HepG2 (cell line): Measurements from ENCODE around the gene PPP1CA. TPM values are rescaled to one million over a fixed set of nuclear protein-coding genes. Genes with fewer than 3 reads are reported as not detected.
A peak's percentile ranks its signal among the peaks of the same experiment; 100 is the strongest.

Experiments
- GATA4 ChIP-seq: sonication (generic); IDR thresholded peaks from 2 replicates; pipeline ENCODE4 v1.6.1; 2016; ENCODE audit warnings: antibody characterized with exemption, low read depth, borderline replicate concordance
- HOXD1 ChIP-seq: sonication (generic); formaldehyde crosslinking; IDR thresholded peaks from 2 replicates; pipeline ENCODE4 v1.5.0; 2020; ENCODE audit warnings: missing genetic modification reagents
- KAT7 ChIP-seq: IDR thresholded peaks from 2 replicates; pipeline ENCODE4 v1.6.1; 2018; ENCODE audit warnings: borderline replicate concordance, missing compliant biosample characterization
- KLF9 ChIP-seq: IDR thresholded peaks from 2 replicates; pipeline ENCODE4 v1.6.1; 2016; ENCODE audit warnings: low read depth
- RFX3 ChIP-seq: IDR thresholded peaks from 2 replicates; pipeline ENCODE4 v1.6.1; 2016; ENCODE audit warnings: missing biosample characterization, missing genetic modification reagents
- SAP130 ChIP-seq: IDR thresholded peaks from 2 replicates; pipeline ENCODE4 v1.6.1; 2016; ENCODE audit warnings: low read depth
- SNAI1 ChIP-seq: sonication (generic); formaldehyde crosslinking; IDR thresholded peaks from 2 replicates; pipeline ENCODE4 v1.5.0; 2020; ENCODE audit warnings: mild to moderate bottlenecking, missing genetic modification reagents, borderline replicate concordance
- SRSF4 ChIP-seq: fragments of 200-400 bp; formaldehyde crosslinking; IDR thresholded peaks from one replicate; pipeline ENCODE4 v1.6.1; 2018; ENCODE audit warnings: mild to moderate bottlenecking, low read depth, low read length, moderate library complexity; ENCODE audit not compliant: poor library complexity, severe bottlenecking
- U2AF1 ChIP-seq: fragments of 200-400 bp; formaldehyde crosslinking; optimal IDR thresholded peaks from 2 replicates; pipeline ENCODE3; 2017; ENCODE audit warnings: mild to moderate bottlenecking, low read depth, low read length
- ZNF143 ChIP-seq: sonication (generic); formaldehyde crosslinking; IDR thresholded peaks from 2 replicates; pipeline ENCODE4 v1.4.0; 2020; ENCODE audit warnings: missing genetic modification reagents
- ZNF260 ChIP-seq: sonication (generic); formaldehyde crosslinking; IDR thresholded peaks from 2 replicates; pipeline ENCODE4 v1.4.0; 2020; ENCODE audit warnings: missing genetic modification reagents, low read depth, mild to moderate bottlenecking, borderline replicate concordance
- ZNF646 ChIP-seq: sonication (generic); formaldehyde crosslinking; IDR thresholded peaks from 2 replicates; pipeline ENCODE4 v1.9.0; 2021; ENCODE audit warnings: mild to moderate bottlenecking, missing genetic modification reagents
- ZNF704 ChIP-seq: sonication (generic); formaldehyde crosslinking; IDR thresholded peaks from 2 replicates; pipeline ENCODE4 v1.8.1; 2023; ENCODE audit warnings: mild to moderate bottlenecking, inconsistent platforms, moderate library complexity, missing genetic modification reagents, borderline replicate concordance
- ZNF780A ChIP-seq: sonication (generic); formaldehyde crosslinking; IDR thresholded peaks from 2 replicates; pipeline ENCODE4 v1.8.0; 2022; ENCODE audit warnings: mild to moderate bottlenecking, missing genetic modification reagents, moderate library complexity
- ZNF878 ChIP-seq: sonication (generic); formaldehyde crosslinking; IDR thresholded peaks from 2 replicates; pipeline ENCODE4 v1.8.1; 2023; ENCODE audit warnings: mild to moderate bottlenecking, missing genetic modification reagents, moderate library complexity
- ZSCAN20 ChIP-seq: sonication (generic); formaldehyde crosslinking; IDR thresholded peaks from 2 replicates; pipeline ENCODE4 v1.4.0; 2020; ENCODE audit warnings: missing genetic modification reagents, mild to moderate bottlenecking, borderline replicate concordance
- polyA plus RNA-seq, 8 experiments: library from polyadenylated mRNA; depleted of rRNA in 3 of 8; stranded (reverse) in 7 of 8; unstranded in 1 of 8; fragments of >200 nt; fragmentation: Illumina TruSeq in 4 of 8; extraction: Trizol in 4 of 8; gene quantifications; 2 replicates each; pipeline versions ENCODE4 v1.2.1 to v1.2.3, GENCODE V29; 2011 to 2016; ENCODE audit warnings: low read depth in 4 of 8, missing spikeins in 1 of 8, mixed read lengths in 1 of 8; ENCODE audit not compliant: insufficient read depth in 1 of 8
- total RNA-seq, 5 experiments: library from RNA; depleted of rRNA; stranded (reverse); fragments of >200 nt; fragmentation: Illumina TruSeq; extraction: Trizol; gene quantifications; 2 replicates each; pipeline ENCODE4 v1.2.3, GENCODE V29; 2016; ENCODE audit warnings: low read depth in 1 of 5
- TF ChIP-seq, protein P1 (sequence below): sonication (generic); formaldehyde crosslinking; conservative IDR thresholded peaks from 2 replicates; pipeline ENCODE4 v1.8.0; 2022; ENCODE audit warnings: mild to moderate bottlenecking, moderate library complexity, missing genetic modification reagents
- TF ChIP-seq, protein P2 (sequence below): IDR thresholded peaks from 2 replicates; pipeline ENCODE4 v1.6.1; 2016; ENCODE audit warnings: low read depth, borderline replicate concordance
- TF ChIP-seq, protein P3 (sequence below): sonication (generic); formaldehyde crosslinking; IDR thresholded peaks from 2 replicates; pipeline ENCODE4 v1.8.0; 2023; ENCODE audit warnings: mild to moderate bottlenecking, missing genetic modification reagents

The PPP1CA gene
- total and polyA plus RNA-seq, 2 of the 13 experiments (the other 11 are each of a cell fraction or from before 2014, with no cell fraction given) = 149 to 170 TPM

- TF ChIP-seq ZNF260 (no peak), KLF9 (CRISPR knock-in tag) (no peak), ZNF704 (CRISPR knock-in tag) (no peak; the same call in 1 of the 2 replicates), ZNF878 (CRISPR knock-in tag) (no peak), SNAI1 (CRISPR knock-in tag) (no peak), U2AF1 (no peak), ZNF143 (CRISPR knock-in tag) (peak; percentile 49; the same call in 1 of the 2 replicates), ZSCAN20 (CRISPR knock-in tag) (no peak), SRSF4 (no peak), ZNF780A (CRISPR knock-in tag) (no peak), RFX3 (CRISPR knock-in tag) (no peak), SAP130 (peak; percentile 79), KAT7 (CRISPR knock-in tag) (no peak), ZNF646 (no peak), HOXD1 (CRISPR knock-in tag) (peak; percentile 64), GATA4 (0 out of 2 replicates have a peak, but pooled peaks have one; percentile 27)
- TF ChIP-seq, protein P1, sequence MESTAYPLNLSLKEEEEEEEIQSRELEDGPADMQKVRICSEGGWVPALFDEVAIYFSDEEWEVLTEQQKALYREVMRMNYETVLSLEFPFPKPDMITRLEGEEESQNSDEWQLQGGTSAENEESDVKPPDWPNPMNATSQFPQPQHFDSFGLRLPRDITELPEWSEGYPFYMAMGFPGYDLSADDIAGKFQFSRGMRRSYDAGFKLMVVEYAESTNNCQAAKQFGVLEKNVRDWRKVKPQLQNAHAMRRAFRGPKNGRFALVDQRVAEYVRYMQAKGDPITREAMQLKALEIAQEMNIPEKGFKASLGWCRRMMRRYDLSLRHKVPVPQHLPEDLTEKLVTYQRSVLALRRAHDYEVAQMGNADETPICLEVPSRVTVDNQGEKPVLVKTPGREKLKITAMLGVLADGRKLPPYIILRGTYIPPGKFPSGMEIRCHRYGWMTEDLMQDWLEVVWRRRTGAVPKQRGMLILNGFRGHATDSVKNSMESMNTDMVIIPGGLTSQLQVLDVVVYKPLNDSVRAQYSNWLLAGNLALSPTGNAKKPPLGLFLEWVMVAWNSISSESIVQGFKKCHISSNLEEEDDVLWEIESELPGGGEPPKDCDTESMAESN (CRISPR knock-in tag) = no peak
- TF ChIP-seq, protein P2, sequence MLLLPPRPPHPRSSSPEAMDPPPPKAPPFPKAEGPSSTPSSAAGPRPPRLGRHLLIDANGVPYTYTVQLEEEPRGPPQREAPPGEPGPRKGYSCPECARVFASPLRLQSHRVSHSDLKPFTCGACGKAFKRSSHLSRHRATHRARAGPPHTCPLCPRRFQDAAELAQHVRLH (CRISPR knock-in tag) = 0 out of 2 replicates have a peak, but pooled peaks have one; percentile 27
- TF ChIP-seq, protein P3, sequence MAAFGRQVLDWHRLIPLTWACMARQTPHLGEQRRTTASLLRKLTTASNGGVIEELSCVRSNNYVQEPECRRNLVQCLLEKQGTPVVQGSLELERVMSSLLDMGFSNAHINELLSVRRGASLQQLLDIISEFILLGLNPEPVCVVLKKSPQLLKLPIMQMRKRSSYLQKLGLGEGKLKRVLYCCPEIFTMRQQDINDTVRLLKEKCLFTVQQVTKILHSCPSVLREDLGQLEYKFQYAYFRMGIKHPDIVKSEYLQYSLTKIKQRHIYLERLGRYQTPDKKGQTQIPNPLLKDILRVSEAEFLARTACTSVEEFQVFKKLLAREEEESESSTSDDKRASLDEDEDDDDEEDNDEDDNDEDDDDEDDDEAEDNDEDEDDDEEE (CRISPR knock-in tag) = no peak
These were observed 48.2 kb downstream of the PPP1CA start, which contains the start of gene POLD4 (continued) for GRCh38 chr11:67353317-67354074.
